Fibroblast of pulmonary artery (primary cell): ENCODE measurements around the gene RALGPS1.

Experiments used
- DNase-seq: peaks from one replicate; pipeline ENCODE4 v3.0.0-alpha.2; 2010; ENCODE audit warnings: low read depth
- H3K4me3 ChIP-seq: replicated peaks from 2 replicates; pipeline ENCODE4 v1.5.1; 2011; ENCODE audit warnings: low read depth, mild to moderate bottlenecking, control low read depth, low read length, moderate library complexity
- CTCF ChIP-seq: IDR thresholded peaks from 2 replicates; pipeline ENCODE4 v1.5.1; 2011; ENCODE audit warnings: mild to moderate bottlenecking, control low read depth, low read length, inconsistent platforms; ENCODE audit errors: missing control alignments

RALGPS1 gene

GRCh38 chr9:127231666-127232065 is 317.1 kb downstream of the RALGPS1 start:
- TF ChIP-seq CTCF, result no peak
- no peak for DNase-seq
- no peak overlapping the region for H3K4me3 ChIP-seq

- no peak overlapping the region for H3K4me3 ChIP-seq
- no peak for DNase-seq
- no peak for TF ChIP-seq CTCF
Measured at GRCh38 chr9:127232833-127233549, 318.4 kb downstream of the RALGPS1 start.

- DNase-seq, result no peak
- H3K4me3 ChIP-seq, result no peak overlapping the region
- TF ChIP-seq CTCF, result no peak
Measured at GRCh38 chr9:127233550-127233949, 319.0 kb downstream of the RALGPS1 start.

GRCh38 chr9:127233989-127234388 is 319.4 kb downstream of the RALGPS1 start:
- TF ChIP-seq CTCF, result no peak
- DNase-seq, result no peak
- no peak overlapping the region for H3K4me3 ChIP-seq

- no peak overlapping the region for H3K4me3 ChIP-seq
- no peak for DNase-seq
- no peak for TF ChIP-seq CTCF
Measured at GRCh38 chr9:127237801-127238200, 323.2 kb downstream of the RALGPS1 start.

GRCh38 chr9:127241354-127241753 is 326.8 kb downstream of the RALGPS1 start:
- no peak overlapping the region for H3K4me3 ChIP-seq
- no peak for DNase-seq
- no peak for TF ChIP-seq CTCF
